Measurements from ENCODE around the gene EHBP1L1.
A peak's percentile ranks its signal among the peaks of the same experiment; 100 is the strongest.
"Not testable (repeated sequence)": the region's sequence is repeated elsewhere in the genome, so short reads cannot be mapped to it uniquely, and the experiment has no call there.

Gene EHBP1L1

GRCh38 chr11:65636108-65637031 is 60.5 kb downstream of the EHBP1L1 start:
- no peak for DNase-seq (ENCODE audit: low read depth)

GRCh38 chr11:65637032-65637557 is 61.2 kb downstream of the EHBP1L1 start:
- no peak for DNase-seq (ENCODE audit: low read depth)

DNA sequence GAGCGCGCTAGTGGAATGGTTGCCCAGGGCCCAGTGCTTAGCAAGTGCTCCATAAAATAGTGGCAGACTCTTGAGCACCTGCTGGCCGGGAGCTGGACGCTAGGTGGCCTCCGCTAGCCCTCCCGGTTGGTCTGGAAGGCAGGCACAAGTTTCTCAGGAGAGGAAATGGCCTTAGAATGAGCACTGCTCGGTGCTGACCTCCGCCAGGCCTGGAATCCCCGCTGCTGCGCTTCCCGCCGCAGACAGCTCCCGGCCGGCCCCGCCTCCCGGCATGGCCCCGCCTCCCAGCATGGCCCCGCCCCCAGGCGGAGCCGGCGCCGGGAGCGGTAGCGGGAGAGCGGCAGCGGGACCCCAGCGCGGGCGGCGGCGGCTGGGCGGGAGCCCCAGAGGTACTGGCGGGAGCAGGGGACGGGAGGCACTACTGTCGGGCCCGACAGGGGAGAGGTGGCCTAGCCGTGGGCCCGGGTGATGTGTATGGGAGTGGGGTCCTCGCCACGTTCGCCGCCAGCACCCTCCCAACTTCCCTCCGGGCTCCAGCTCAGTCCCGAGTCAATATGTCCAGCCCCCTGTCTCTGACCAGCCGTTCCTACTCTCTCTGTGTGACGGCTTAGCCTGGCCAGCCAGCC is 62.1 kb downstream of the EHBP1L1 start, which contains the start of gene SIPA1:
Gene SIPA1, plus strand, starts transcription at position 308 of the 626 bp plus-strand sequence. CDS start 2,821 bp downstream, outside the sequence.
- peak; percentile 56 for DNase-seq (ENCODE audit: low read depth)

- not testable (repeated sequence) for DNase-seq (ENCODE audit: low read depth)
These were observed 63.4 kb downstream of the EHBP1L1 start for GRCh38 chr11:65639228-65639597.

GRCh38 chr11:65639623-65640482 is 64.0 kb downstream of the EHBP1L1 start:
- peak; percentile 61 for DNase-seq (ENCODE audit: low read depth)

DNA sequence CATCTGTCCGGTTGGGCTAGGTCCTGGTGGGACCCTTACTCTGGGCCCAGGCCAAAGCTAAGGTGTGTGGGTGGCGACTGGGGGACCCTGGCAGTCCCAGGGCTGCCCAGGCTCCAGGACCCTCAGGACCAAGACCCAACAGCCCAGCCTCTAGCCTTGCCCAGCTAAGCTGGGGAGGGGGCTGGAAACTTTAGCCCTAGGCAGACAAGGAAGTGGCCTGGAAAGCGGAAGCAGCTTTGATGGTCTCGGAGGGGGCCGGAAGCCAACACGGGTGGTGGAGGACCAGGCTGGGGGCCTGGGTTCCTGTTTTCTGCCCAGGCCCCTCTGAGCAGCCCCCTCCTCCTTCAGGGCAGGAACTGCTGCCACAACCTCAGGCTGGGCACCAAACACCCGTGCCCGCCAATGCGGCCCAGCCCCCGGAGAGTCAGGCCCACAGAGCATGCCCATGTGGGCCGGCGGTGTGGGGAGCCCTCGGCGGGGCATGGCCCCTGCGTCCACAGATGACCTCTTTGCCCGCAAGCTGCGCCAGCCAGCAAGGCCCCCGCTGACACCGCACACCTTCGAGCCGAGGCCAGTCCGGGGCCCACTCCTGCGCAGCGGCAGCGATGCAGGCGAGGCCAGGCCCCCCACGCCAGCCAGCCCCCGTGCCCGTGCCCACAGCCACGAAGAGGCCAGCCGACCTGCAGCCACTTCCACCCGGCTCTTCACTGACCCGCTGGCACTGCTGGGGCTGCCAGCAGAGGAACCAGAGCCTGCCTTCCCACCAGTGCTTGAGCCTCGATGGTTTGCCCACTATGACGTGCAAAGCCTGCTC is 64.8 kb downstream of the EHBP1L1 start:
- no peak for DNase-seq (ENCODE audit: low read depth)

DNA sequence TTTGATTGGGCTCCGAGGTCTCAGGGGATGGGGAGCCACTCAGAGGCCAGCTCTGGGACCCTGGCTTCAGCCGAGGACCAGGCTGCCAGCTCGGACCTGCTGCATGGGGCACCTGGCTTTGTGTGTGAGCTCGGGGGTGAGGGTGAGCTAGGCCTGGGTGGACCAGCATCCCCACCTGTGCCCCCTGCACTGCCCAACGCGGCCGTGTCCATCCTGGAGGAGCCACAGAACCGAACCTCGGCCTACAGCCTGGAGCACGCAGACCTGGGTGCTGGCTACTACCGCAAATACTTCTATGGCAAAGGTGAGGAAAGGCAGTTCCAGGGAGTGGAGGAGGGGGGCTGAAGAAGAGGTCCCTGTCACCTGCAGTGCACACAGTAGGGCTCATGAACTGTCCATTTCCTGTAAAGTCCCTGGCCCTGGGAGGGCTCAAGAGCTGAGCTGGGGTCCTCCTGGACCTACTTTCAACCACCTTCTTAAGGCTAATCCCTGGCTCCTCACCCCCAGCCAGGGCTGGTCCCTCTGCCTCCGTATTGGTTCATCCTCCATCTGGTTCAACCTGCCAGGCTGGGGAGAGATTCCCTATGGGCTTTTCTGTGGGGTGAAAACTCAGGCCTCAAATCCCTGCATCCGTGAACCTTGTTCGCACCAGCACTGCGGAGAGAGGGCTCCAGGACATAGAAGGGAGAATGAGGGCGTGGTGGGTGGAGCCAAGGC is 65.6 kb downstream of the EHBP1L1 start:
- no peak for DNase-seq (ENCODE audit: low read depth)

Data from activated gamma-delta T cell treated with anti-CD3 and anti-CD28 coated beads, Interleukin-2, amount 50 U/mL, for 16 hours (primary cell).